Measurements from ENCODE around the gene GCLC. TPM values are rescaled to one million over a fixed set of nuclear protein-coding genes. Genes with fewer than 3 reads are reported as not detected.

The GCLC gene
- total RNA-seq, 1 donor = 26.8 TPM

GRCh38 chr6:53465732-53466131 is 79.2 kb downstream of the GCLC start:
- TF ChIP-seq, protein P1, sequence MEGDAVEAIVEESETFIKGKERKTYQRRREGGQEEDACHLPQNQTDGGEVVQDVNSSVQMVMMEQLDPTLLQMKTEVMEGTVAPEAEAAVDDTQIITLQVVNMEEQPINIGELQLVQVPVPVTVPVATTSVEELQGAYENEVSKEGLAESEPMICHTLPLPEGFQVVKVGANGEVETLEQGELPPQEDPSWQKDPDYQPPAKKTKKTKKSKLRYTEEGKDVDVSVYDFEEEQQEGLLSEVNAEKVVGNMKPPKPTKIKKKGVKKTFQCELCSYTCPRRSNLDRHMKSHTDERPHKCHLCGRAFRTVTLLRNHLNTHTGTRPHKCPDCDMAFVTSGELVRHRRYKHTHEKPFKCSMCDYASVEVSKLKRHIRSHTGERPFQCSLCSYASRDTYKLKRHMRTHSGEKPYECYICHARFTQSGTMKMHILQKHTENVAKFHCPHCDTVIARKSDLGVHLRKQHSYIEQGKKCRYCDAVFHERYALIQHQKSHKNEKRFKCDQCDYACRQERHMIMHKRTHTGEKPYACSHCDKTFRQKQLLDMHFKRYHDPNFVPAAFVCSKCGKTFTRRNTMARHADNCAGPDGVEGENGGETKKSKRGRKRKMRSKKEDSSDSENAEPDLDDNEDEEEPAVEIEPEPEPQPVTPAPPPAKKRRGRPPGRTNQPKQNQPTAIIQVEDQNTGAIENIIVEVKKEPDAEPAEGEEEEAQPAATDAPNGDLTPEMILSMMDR (IDR thresholded peaks at IDR 0.05; ENCODE audit: extremely low read depth, low read depth, low read length) = no peak
- Histone ChIP-seq H3K27ac (ENCODE audit: low read depth, low read length) (no peak overlapping the region), H2AFZ (ENCODE audit: low read length) (no peak overlapping the region), H3K4me1 (ENCODE audit: insufficient read depth, low read length) (peaks cover 3% of the 10 kb centered on the region), H3K27me3 (ENCODE audit: insufficient read depth, low read length) (no peaks in the 10 kb centered on the region), H3K9me3 (ENCODE audit: low read depth, low read length) (no peaks in the 10 kb centered on the region), H4K20me1 (ENCODE audit: insufficient read depth, low read length) (no peaks in the 10 kb centered on the region), H3K4me3 (ENCODE audit: insufficient read depth, low read length) (no peak overlapping the region), H3K36me3 (ENCODE audit: insufficient read depth, low read length) (no peaks in the 10 kb centered on the region), H3K4me2 (ENCODE audit: insufficient read depth, low read length) (no peak overlapping the region), H3K79me2 (ENCODE audit: insufficient read depth, low read length) (no peaks in the 10 kb centered on the region)
- no peak for DNase-seq (ENCODE audit: insufficient read length, low spot score, missing footprints)

GRCh38 chr6:53464927-53465460 is 79.9 kb downstream of the GCLC start:
- Histone ChIP-seq H3K27me3 (ENCODE audit: insufficient read depth, low read length) (no peaks in the 10 kb centered on the region), H3K36me3 (ENCODE audit: insufficient read depth, low read length) (no peaks in the 10 kb centered on the region), H3K4me2 (ENCODE audit: insufficient read depth, low read length) (no peak overlapping the region), H4K20me1 (ENCODE audit: insufficient read depth, low read length) (no peaks in the 10 kb centered on the region), H3K9me3 (ENCODE audit: low read depth, low read length) (no peaks in the 10 kb centered on the region), H3K27ac (ENCODE audit: low read depth, low read length) (no peak overlapping the region), H3K79me2 (ENCODE audit: insufficient read depth, low read length) (no peaks in the 10 kb centered on the region), H3K4me1 (ENCODE audit: insufficient read depth, low read length) (peaks cover 3% of the 10 kb centered on the region), H3K4me3 (ENCODE audit: insufficient read depth, low read length) (no peak overlapping the region), H2AFZ (ENCODE audit: low read length) (no peak overlapping the region)
- TF ChIP-seq, protein P1 (IDR thresholded peaks at IDR 0.05; ENCODE audit: extremely low read depth, low read depth, low read length) = no peak
- no peak for DNase-seq (ENCODE audit: insufficient read length, low spot score, missing footprints)

- TF ChIP-seq, protein P1 (IDR thresholded peaks at IDR 0.05; ENCODE audit: extremely low read depth, low read depth, low read length) = no peak
- Histone ChIP-seq H3K79me2 (ENCODE audit: insufficient read depth, low read length) (no peaks in the 10 kb centered on the region), H4K20me1 (ENCODE audit: insufficient read depth, low read length) (no peaks in the 10 kb centered on the region), H3K36me3 (ENCODE audit: insufficient read depth, low read length) (no peaks in the 10 kb centered on the region), H3K9me3 (ENCODE audit: low read depth, low read length) (no peaks in the 10 kb centered on the region), H2AFZ (ENCODE audit: low read length) (no peak overlapping the region), H3K27ac (ENCODE audit: low read depth, low read length) (no peak overlapping the region), H3K4me1 (ENCODE audit: insufficient read depth, low read length) (peaks cover 3% of the 10 kb centered on the region), H3K4me3 (ENCODE audit: insufficient read depth, low read length) (no peak overlapping the region), H3K4me2 (ENCODE audit: insufficient read depth, low read length) (no peak overlapping the region), H3K27me3 (ENCODE audit: insufficient read depth, low read length) (no peaks in the 10 kb centered on the region)
- peak; percentile 44 for DNase-seq (ENCODE audit: insufficient read length, low spot score, missing footprints)
Observed at GRCh38 chr6:53464483-53464882, 80.4 kb downstream of the GCLC start.

DNA sequence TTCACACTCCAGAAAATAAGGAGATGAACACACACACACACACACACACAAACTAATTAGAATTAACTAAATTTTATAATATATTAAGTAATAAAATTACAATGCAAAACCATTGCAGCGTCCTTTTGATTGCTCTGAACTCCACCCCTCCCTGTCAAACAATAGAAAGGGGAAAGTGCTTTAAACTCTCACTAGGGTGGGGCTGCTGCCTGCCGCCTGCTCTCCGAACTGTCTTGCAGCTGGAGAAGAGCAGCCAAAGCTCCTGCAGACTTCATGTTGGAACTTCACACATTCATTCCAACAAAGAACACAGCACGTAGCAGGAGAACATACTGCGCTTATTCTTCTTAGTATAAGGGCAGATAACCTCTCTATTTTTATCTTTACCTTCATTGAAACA is 83.2 kb downstream of the GCLC start:
- Histone ChIP-seq H3K36me3 (ENCODE audit: insufficient read depth, low read length) (no peaks in the 10 kb centered on the region), H4K20me1 (ENCODE audit: insufficient read depth, low read length) (no peaks in the 10 kb centered on the region), H3K4me1 (ENCODE audit: insufficient read depth, low read length) (peaks cover 3% of the 10 kb centered on the region), H3K9me3 (ENCODE audit: low read depth, low read length) (no peaks in the 10 kb centered on the region), H3K27me3 (ENCODE audit: insufficient read depth, low read length) (no peaks in the 10 kb centered on the region), H3K79me2 (ENCODE audit: insufficient read depth, low read length) (no peaks in the 10 kb centered on the region), H3K4me3 (ENCODE audit: insufficient read depth, low read length) (no peak overlapping the region), H3K4me2 (ENCODE audit: insufficient read depth, low read length) (no peak overlapping the region), H2AFZ (ENCODE audit: low read length) (no peak overlapping the region), H3K27ac (ENCODE audit: low read depth, low read length) (no peak overlapping the region)
- TF ChIP-seq, protein P1 (IDR thresholded peaks at IDR 0.05; ENCODE audit: extremely low read depth, low read depth, low read length) = no peak
- no peak for DNase-seq (ENCODE audit: insufficient read length, low spot score, missing footprints)

All from osteoblast (primary cell).